PC-3 (cell line): ENCODE measurements around the gene LCE3D. TPM values are rescaled to one million over a fixed set of nuclear protein-coding genes. Genes with fewer than 3 reads are reported as not detected.
A peak's percentile ranks its signal among the peaks of the same experiment; 100 is the strongest.

Experiments
- ATAC-seq: fragments of 200-7000 bp; cut with Tn5 transposase; 2 replicates; pipeline ENCODE4 v1.9.1; 2020; ENCODE audit warnings: mild to moderate bottlenecking, moderate library complexity
- Bru-seq: library from RNA; stranded (reverse); fragments of 400-500 nt; gene quantifications from one replicate; lab custom pipeline; 2021; lab: Mats Ljungman, UMichigan
- BruChase-seq, 2 experiments: library from RNA; stranded (reverse); fragments of 400-500 nt; gene quantifications; one replicate each; lab custom pipeline; 2021; lab: Mats Ljungman, UMichigan
- BruUV-seq: library from RNA; stranded (reverse); fragments of 400-500 nt; replicated peaks from 2 replicates; lab custom pipeline; 2021; lab: Mats Ljungman, UMichigan
- CTCF ChIA-PET: fragments of 300-600 bp; sonication (Branson Sonifier 250); formaldehyde crosslinking; loops from one replicate; lab custom pipeline; 2022; ENCODE audit warnings: antibody characterized with exemption; lab: Charles Lee
- POLR2A ChIA-PET: fragments of 300-600 bp; sonication (Branson Sonifier 250); formaldehyde crosslinking; loops from one replicate; lab custom pipeline; 2022; ENCODE audit warnings: antibody characterized with exemption; ENCODE audit not compliant: unreplicated experiment; lab: Charles Lee
- DNase-seq: peaks from one replicate; pipeline ENCODE4 v3.0.0-alpha.2; 2015
- H2AFZ ChIP-seq: fragments of 300-600 bp; sonication (generic); 2 replicates; pipeline ENCODE4 v1.6.0; 2016; ENCODE audit warnings: antibody characterized with exemption, low read length
- H3F3A ChIP-seq: fragments of 300-600 bp; sonication (generic); one replicate; pipeline ENCODE4 v1.6.0; 2017; ENCODE audit warnings: antibody characterized with exemption, low read length, control low read depth, mild to moderate bottlenecking; ENCODE audit not compliant: unreplicated experiment
- H3K27ac ChIP-seq: fragments of 300-600 bp; sonication (generic); 2 replicates; pipeline ENCODE4 v1.5.1; 2016; ENCODE audit warnings: mild to moderate bottlenecking, low read length
- H3K27me3 ChIP-seq: fragments of 300-600 bp; sonication (generic); 2 replicates; pipeline ENCODE4 v1.6.1; 2016; ENCODE audit warnings: low read length, mixed read lengths
- H3K36me3 ChIP-seq: fragments of 300-600 bp; sonication (generic); 2 replicates; pipeline ENCODE4 v1.6.1; 2016; ENCODE audit warnings: low read depth, mixed run types, low read length, mixed read lengths
- H3K4me1 ChIP-seq: fragments of 300-600 bp; sonication (generic); 2 replicates; pipeline ENCODE4 v1.5.1; 2016; ENCODE audit warnings: low read length; ENCODE audit not compliant: insufficient read depth
- H3K4me2 ChIP-seq: fragments of 300-600 bp; sonication (generic); 2 replicates; pipeline ENCODE4 v1.6.0; 2016; ENCODE audit warnings: low read length
- H3K4me3 ChIP-seq: fragments of 300-600 bp; sonication (generic); 2 replicates; pipeline ENCODE4 v1.5.1; 2016; ENCODE audit warnings: mild to moderate bottlenecking, low read length, mixed read lengths
- H3K79me2 ChIP-seq: fragments of 300-600 bp; sonication (generic); 2 replicates; pipeline ENCODE4 v1.6.1; 2017; ENCODE audit warnings: low read length, mixed read lengths
- H3K9ac ChIP-seq: fragments of 300-600 bp; sonication (generic); 2 replicates; pipeline ENCODE4 v1.6.0; 2016; ENCODE audit warnings: mild to moderate bottlenecking, low read length
- H3K9me2 ChIP-seq: fragments of 300-600 bp; sonication (generic); replicated peaks from 2 replicates; pipeline ENCODE4 v1.6.1; 2016; ENCODE audit warnings: mixed run types, low read length, mixed read lengths
- H3K9me3 ChIP-seq: fragments of 300-600 bp; sonication (generic); 2 replicates; pipeline ENCODE4 v1.6.1; 2016; ENCODE audit warnings: low read length, mixed read lengths
- H4K20me1 ChIP-seq: fragments of 300-600 bp; sonication (generic); 2 replicates; pipeline ENCODE4 v1.6.1; 2016; ENCODE audit warnings: low read length, mixed read lengths
- CTCF ChIP-seq: fragments of 300-600 bp; sonication (generic); conservative IDR thresholded peaks from 2 replicates; pipeline ENCODE4 v1.5.1; 2017; ENCODE audit warnings: antibody characterized with exemption, low read depth, mild to moderate bottlenecking, low read length
- EZH2 ChIP-seq: fragments of 300-600 bp; sonication (generic); IDR thresholded peaks from one replicate; pipeline ENCODE4 v1.6.1; 2017; ENCODE audit warnings: antibody characterized with exemption, mild to moderate bottlenecking, low read length; ENCODE audit not compliant: unreplicated experiment
- EZH2phosphoT487 ChIP-seq: fragments of 300-600 bp; sonication (generic); IDR thresholded peaks from 2 replicates; pipeline ENCODE4 v1.6.1; 2018; ENCODE audit warnings: mild to moderate bottlenecking, antibody characterized with exemption, low read length, borderline replicate concordance
- intact Hi-C: fragments of 100-400 bp; cut with micrococcal nuclease; formaldehyde crosslinking; loops from 2 replicates; pipeline ENCODE4 v1.9.0; 2023
- long read RNA-seq: library from polyadenylated mRNA; unstranded; transcript quantifications from one replicate; pipeline ENCODE4 v2.0.0, GENCODE V29; 2021; ENCODE audit not compliant: unreplicated experiment
- total RNA-seq: library from RNA; depleted of rRNA; stranded (reverse); fragments of >200 nt; gene quantifications from 2 replicates; pipeline ENCODE4 v1.2.3, GENCODE V29; 2014; rRNA removed

Gene LCE3D
- total RNA-seq (not detected in 2 replicates), Bru-seq, nascent RNA (not detected), BruChase-seq, experiment 1, labeled RNA remaining after a 6-hour chase (not detected), BruChase-seq, experiment 2, labeled RNA remaining after a 2-hour chase (not detected)
- long read RNA-seq, result 0 reads

DNA sequence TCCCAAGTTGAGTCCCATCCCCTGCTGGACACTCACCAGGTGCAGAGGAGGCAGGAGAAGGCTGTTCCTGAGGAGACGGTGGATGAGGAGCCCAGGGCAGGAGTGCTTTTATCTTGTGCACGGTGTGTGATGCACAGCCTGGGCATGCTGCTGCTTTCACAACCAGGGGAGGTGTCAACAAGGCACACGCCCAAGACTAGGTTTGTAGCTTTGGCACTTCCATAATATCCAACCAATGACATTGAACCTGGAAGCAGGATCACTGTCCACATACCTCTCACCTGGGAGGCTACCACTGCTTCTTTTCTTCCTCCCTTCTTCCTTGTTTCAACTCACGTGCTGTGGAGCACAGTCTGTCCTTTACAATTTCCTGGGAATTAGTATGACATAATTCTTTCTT lies at the start of gene LCE3D:
Gene LCE3D (minus strand): TSS at position 84 of the 400 bp plus-strand sequence. CDS start 580 bp downstream, outside the sequence.
- no peaks in the 10 kb centered on the region for H3K4me1 ChIP-seq
- CTCF ChIA-PET, result no interaction called here
- BruUV-seq, result no TSS peak
- H2AFZ ChIP-seq, result no peak within 1 kb of the TSS
- H4K20me1 ChIP-seq, result no peaks in the 10 kb centered on the region
- no peak within 1 kb of the TSS for H3K9ac ChIP-seq
- POLR2A ChIA-PET, result no interaction called here
- no peak for ATAC-seq
- TF ChIP-seq EZH2 (no peak), CTCF (no peak), EZH2phosphoT487 (no peak)
- H3K27me3 ChIP-seq, result no peaks in the 10 kb centered on the region; the same call in 1 of the 2 replicates
- no peaks in the 10 kb centered on the region for H3K79me2 ChIP-seq
- no peak within 1 kb of the TSS for H3K4me3 ChIP-seq
- DNase-seq, result peak; percentile 0
- H3K36me3 ChIP-seq, result no peaks in the 10 kb centered on the region
- no peak within 1 kb of the TSS for H3K27ac ChIP-seq
- H3K9me2 ChIP-seq, result no peaks in the 10 kb centered on the region
- intact Hi-C loops, result no loop called here
- H3K4me2 ChIP-seq, result no peak within 1 kb of the TSS
- H3F3A ChIP-seq, result no peaks in the 10 kb centered on the region
- H3K9me3 ChIP-seq, result no peaks in the 10 kb centered on the region

- ChIA-PET CTCF (no interaction called here), POLR2A (no interaction called here)
- no peak for TF ChIP-seq EZH2
- TF ChIP-seq CTCF, result no peak
- TF ChIP-seq EZH2phosphoT487, result no peak
- no peak overlapping the region for H3K4me3 ChIP-seq
- H3K9me3 ChIP-seq, result no peaks in the 10 kb centered on the region
- intact Hi-C loops, result no loop called here
- no peak overlapping the region for H3K9ac ChIP-seq
- no peak overlapping the region for H3K27ac ChIP-seq
- no peaks in the 10 kb centered on the region for H4K20me1 ChIP-seq
- DNase-seq, result peak; percentile 1
- no peak overlapping the region for H2AFZ ChIP-seq
- no TSS peak for BruUV-seq
- no peaks in the 10 kb centered on the region; the same call in 1 of the 2 replicates for H3K27me3 ChIP-seq
- no peaks in the 10 kb centered on the region for H3K36me3 ChIP-seq
- H3F3A ChIP-seq, result no peaks in the 10 kb centered on the region
- H3K4me2 ChIP-seq, result no peak overlapping the region
- H3K4me1 ChIP-seq, result no peaks in the 10 kb centered on the region
- no peaks in the 10 kb centered on the region for H3K9me2 ChIP-seq
- ATAC-seq, result no peak
- H3K79me2 ChIP-seq, result no peaks in the 10 kb centered on the region
Observed at GRCh38 chr1:152626744-152627143, 46.4 kb upstream of the LCE3D start.

DNA sequence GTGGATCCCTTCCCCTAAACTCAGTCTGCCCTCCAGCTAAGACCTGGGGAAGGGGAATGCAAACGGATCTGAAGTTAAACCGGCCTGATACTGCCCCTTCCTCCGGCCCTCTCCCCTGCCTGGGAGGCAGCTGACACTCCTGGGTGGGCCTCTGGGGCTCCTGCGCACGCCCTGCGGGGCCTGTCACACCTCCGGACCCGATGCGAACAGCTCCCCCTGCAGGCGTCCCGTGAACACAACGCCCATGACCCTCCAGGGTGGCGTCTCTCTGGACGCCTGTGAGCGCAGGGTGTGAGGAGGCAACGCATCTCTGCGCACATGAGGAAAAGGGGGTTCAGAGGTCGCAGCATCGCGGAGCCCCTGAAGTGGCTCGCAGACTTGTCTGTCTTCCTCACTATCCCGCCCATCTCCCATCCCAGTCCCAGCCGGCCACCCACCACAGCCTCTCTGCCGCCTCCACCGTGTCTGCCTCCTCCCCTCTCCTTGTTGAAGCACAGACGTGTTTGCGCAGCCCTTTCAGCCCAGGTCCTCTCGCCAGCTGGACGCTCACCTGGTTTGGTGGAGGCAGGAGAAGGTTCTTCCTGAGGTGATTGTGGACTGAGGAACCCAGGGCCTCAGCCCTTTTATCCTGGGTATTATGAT lies 43.0 kb upstream of the LCE3D start:
- peak; percentile 1 for DNase-seq
- POLR2A ChIA-PET, result no interaction called here
- Histone ChIP-seq H3K36me3 (no peaks in the 10 kb centered on the region), H3K4me2 (no peak overlapping the region), H3K27ac (no peak overlapping the region), H2AFZ (no peak overlapping the region), H3K4me3 (no peak overlapping the region), H3F3A (no peaks in the 10 kb centered on the region), H3K9me2 (no peaks in the 10 kb centered on the region), H3K9me3 (peaks cover 7% of the 10 kb centered on the region), H3K79me2 (no peaks in the 10 kb centered on the region), H3K9ac (no peak overlapping the region), H3K4me1 (no peaks in the 10 kb centered on the region), H3K27me3 (no peaks in the 10 kb centered on the region; the same call in 1 of the 2 replicates), H4K20me1 (no peaks in the 10 kb centered on the region)
- no TSS peak for BruUV-seq
- CTCF ChIA-PET, result no interaction called here
- ATAC-seq, result no peak
- intact Hi-C loops, result no loop called here
- TF ChIP-seq CTCF (peak; percentile 40), EZH2 (no peak), EZH2phosphoT487 (no peak)
